ENCODE measurements around the gene LIPC. TPM values are rescaled to one million over a fixed set of nuclear protein-coding genes. Genes with fewer than 3 reads are reported as not detected.

Gene LIPC
- total and polyA plus RNA-seq, 10 of the 15 experiments (the other 5 are each of a cell fraction or from before 2014, with no cell fraction given) = 0.06 to 0.31 (median 0.16) TPM; not detected in 1

DNA sequence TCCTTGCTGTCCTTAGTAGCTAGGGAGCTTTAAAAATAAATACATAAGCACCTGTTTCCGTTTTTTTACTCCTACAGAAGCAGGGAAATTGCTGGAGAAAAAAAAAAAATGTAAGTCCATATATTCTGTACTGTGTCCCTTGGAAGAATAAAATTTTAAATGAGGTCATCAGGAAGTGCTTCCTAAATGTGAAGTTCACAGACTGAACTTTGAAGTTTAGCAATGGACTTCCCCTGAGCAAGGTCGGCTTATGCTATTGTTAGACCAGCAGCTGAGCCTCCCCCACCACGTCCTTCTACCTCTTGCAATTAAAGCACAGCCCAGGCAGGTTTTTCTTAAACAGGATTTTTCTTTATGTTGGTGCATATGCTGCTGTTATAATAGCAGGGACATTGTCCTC lies 26.3 kb downstream of the LIPC start (continued):
- TF ChIP-seq JUND (IDR thresholded peaks at IDR 0.05; ENCODE audit: low read depth, low read length) = no peak
- 0 out of 4 replicates have a peak, but pooled peaks of 1 of the 2 experiments have one; percentile 30 for TF ChIP-seq EP300 (IDR thresholded peaks at IDR 0.05; ENCODE audit: borderline replicate concordance in 1 of 2, control insufficient read depth in 1 of 2, low read depth in 2 of 2, low read length in 2 of 2)
- TF ChIP-seq, protein P1, sequence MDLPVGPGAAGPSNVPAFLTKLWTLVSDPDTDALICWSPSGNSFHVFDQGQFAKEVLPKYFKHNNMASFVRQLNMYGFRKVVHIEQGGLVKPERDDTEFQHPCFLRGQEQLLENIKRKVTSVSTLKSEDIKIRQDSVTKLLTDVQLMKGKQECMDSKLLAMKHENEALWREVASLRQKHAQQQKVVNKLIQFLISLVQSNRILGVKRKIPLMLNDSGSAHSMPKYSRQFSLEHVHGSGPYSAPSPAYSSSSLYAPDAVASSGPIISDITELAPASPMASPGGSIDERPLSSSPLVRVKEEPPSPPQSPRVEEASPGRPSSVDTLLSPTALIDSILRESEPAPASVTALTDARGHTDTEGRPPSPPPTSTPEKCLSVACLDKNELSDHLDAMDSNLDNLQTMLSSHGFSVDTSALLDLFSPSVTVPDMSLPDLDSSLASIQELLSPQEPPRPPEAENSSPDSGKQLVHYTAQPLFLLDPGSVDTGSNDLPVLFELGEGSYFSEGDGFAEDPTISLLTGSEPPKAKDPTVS (IDR thresholded peaks at IDR 0.05; ENCODE audit: low read depth, low read length) = no peak
- TF ChIP-seq NFYA (IDR thresholded peaks at IDR 0.05; ENCODE audit: borderline replicate concordance, low read depth, low read length) = no peak
- no peak; the same call in 1 of the 2 replicates for TF ChIP-seq NR2F1 (conservative IDR thresholded peaks at IDR 0.05)
- TF ChIP-seq, protein P2, sequence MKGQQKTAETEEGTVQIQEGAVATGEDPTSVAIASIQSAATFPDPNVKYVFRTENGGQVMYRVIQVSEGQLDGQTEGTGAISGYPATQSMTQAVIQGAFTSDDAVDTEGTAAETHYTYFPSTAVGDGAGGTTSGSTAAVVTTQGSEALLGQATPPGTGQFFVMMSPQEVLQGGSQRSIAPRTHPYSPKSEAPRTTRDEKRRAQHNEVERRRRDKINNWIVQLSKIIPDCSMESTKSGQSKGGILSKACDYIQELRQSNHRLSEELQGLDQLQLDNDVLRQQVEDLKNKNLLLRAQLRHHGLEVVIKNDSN (IDR thresholded peaks at IDR 0.05; ENCODE audit: borderline replicate concordance, extremely low read length, insufficient read depth, low read depth, low read length) = no peak
- TF ChIP-seq SPI1 (IDR thresholded peaks at IDR 0.05; ENCODE audit: borderline replicate concordance, insufficient read depth, low read depth, low read length) = peak; percentile 38; the same call in 1 of the 2 replicates
- TF ChIP-seq, protein P3, sequence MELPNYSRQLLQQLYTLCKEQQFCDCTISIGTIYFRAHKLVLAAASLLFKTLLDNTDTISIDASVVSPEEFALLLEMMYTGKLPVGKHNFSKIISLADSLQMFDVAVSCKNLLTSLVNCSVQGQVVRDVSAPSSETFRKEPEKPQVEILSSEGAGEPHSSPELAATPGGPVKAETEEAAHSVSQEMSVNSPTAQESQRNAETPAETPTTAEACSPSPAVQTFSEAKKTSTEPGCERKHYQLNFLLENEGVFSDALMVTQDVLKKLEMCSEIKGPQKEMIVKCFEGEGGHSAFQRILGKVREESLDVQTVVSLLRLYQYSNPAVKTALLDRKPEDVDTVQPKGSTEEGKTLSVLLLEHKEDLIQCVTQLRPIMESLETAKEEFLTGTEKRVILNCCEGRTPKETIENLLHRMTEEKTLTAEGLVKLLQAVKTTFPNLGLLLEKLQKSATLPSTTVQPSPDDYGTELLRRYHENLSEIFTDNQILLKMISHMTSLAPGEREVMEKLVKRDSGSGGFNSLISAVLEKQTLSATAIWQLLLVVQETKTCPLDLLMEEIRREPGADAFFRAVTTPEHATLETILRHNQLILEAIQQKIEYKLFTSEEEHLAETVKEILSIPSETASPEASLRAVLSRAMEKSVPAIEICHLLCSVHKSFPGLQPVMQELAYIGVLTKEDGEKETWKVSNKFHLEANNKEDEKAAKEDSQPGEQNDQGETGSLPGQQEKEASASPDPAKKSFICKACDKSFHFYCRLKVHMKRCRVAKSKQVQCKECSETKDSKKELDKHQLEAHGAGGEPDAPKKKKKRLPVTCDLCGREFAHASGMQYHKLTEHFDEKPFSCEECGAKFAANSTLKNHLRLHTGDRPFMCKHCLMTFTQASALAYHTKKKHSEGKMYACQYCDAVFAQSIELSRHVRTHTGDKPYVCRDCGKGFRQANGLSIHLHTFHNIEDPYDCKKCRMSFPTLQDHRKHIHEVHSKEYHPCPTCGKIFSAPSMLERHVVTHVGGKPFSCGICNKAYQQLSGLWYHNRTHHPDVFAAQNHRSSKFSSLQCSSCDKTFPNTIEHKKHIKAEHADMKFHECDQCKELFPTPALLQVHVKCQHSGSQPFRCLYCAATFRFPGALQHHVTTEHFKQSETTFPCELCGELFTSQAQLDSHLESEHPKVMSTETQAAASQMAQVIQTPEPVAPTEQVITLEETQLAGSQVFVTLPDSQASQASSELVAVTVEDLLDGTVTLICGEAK (IDR thresholded peaks at IDR 0.05; ENCODE audit: borderline replicate concordance) = no peak
- TF ChIP-seq BMI1 (IDR thresholded peaks at IDR 0.05; ENCODE audit: borderline replicate concordance) = no peak
- TF ChIP-seq, protein P4, sequence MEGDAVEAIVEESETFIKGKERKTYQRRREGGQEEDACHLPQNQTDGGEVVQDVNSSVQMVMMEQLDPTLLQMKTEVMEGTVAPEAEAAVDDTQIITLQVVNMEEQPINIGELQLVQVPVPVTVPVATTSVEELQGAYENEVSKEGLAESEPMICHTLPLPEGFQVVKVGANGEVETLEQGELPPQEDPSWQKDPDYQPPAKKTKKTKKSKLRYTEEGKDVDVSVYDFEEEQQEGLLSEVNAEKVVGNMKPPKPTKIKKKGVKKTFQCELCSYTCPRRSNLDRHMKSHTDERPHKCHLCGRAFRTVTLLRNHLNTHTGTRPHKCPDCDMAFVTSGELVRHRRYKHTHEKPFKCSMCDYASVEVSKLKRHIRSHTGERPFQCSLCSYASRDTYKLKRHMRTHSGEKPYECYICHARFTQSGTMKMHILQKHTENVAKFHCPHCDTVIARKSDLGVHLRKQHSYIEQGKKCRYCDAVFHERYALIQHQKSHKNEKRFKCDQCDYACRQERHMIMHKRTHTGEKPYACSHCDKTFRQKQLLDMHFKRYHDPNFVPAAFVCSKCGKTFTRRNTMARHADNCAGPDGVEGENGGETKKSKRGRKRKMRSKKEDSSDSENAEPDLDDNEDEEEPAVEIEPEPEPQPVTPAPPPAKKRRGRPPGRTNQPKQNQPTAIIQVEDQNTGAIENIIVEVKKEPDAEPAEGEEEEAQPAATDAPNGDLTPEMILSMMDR (IDR thresholded peaks at IDR 0.05 in 2 of 3, conservative IDR thresholded peaks at IDR 0.05 in 1 of 3; ENCODE audit: control insufficient read depth in 2 of 3, extremely low read depth in 1 of 3, insufficient read depth in 1 of 3, low read depth in 3 of 3, low read length in 3 of 3) = no peak
- TF ChIP-seq RCOR1 (conservative IDR thresholded peaks at IDR 0.05; ENCODE audit: low read depth, low read length) = no peak
- no peak for TF ChIP-seq FOXK2 (IDR thresholded peaks at IDR 0.05)
- TF ChIP-seq, protein P5, sequence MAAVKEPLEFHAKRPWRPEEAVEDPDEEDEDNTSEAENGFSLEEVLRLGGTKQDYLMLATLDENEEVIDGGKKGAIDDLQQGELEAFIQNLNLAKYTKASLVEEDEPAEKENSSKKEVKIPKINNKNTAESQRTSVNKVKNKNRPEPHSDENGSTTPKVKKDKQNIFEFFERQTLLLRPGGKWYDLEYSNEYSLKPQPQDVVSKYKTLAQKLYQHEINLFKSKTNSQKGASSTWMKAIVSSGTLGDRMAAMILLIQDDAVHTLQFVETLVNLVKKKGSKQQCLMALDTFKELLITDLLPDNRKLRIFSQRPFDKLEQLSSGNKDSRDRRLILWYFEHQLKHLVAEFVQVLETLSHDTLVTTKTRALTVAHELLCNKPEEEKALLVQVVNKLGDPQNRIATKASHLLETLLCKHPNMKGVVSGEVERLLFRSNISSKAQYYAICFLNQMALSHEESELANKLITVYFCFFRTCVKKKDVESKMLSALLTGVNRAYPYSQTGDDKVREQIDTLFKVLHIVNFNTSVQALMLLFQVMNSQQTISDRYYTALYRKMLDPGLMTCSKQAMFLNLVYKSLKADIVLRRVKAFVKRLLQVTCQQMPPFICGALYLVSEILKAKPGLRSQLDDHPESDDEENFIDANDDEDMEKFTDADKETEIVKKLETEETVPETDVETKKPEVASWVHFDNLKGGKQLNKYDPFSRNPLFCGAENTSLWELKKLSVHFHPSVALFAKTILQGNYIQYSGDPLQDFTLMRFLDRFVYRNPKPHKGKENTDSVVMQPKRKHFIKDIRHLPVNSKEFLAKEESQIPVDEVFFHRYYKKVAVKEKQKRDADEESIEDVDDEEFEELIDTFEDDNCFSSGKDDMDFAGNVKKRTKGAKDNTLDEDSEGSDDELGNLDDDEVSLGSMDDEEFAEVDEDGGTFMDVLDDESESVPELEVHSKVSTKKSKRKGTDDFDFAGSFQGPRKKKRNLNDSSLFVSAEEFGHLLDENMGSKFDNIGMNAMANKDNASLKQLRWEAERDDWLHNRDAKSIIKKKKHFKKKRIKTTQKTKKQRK (IDR thresholded peaks at IDR 0.05; ENCODE audit: low read depth, low read length) = no peak
- TF ChIP-seq, protein P6, sequence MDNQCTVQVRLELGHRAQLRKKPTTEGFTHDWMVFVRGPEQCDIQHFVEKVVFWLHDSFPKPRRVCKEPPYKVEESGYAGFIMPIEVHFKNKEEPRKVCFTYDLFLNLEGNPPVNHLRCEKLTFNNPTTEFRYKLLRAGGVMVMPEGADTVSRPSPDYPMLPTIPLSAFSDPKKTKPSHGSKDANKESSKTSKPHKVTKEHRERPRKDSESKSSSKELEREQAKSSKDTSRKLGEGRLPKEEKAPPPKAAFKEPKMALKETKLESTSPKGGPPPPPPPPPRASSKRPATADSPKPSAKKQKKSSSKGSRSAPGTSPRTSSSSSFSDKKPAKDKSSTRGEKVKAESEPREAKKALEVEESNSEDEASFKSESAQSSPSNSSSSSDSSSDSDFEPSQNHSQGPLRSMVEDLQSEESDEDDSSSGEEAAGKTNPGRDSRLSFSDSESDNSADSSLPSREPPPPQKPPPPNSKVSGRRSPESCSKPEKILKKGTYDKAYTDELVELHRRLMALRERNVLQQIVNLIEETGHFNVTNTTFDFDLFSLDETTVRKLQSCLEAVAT (IDR thresholded peaks at IDR 0.05) = no peak
- no peak for TF ChIP-seq ESRRA (IDR thresholded peaks at IDR 0.05; ENCODE audit: low read length)

All from GM12878 (cell line).